ENCODE data around the gene MADCAM1.

GRCh38 chr19:474126-475078 lies 21.9 kb upstream of the MADCAM1 start:
- TF ChIP-seq CTCF (IDR thresholded peaks at IDR 0.05) (no peak), EZH2 (IDR thresholded peaks at IDR 0.05; ENCODE audit: borderline replicate concordance, insufficient read depth, low read depth, low read length, poor library complexity, severe bottlenecking) (no peak)

Measured in B cell (primary cell).